Measurements from ENCODE around the gene SIN3B.

Gene SIN3B

GRCh38 chr19:16889883-16890460 lies 60.8 kb downstream of the SIN3B start:
- DNase-seq (ENCODE audit: low spot score): no peak

- DNase-seq (ENCODE audit: low spot score): no peak
Observed at GRCh38 chr19:16890461-16891184, 61.4 kb downstream of the SIN3B start.

GRCh38 chr19:16891696-16892382 lies 62.6 kb downstream of the SIN3B start:
- no peak for DNase-seq (ENCODE audit: low spot score)

DNA sequence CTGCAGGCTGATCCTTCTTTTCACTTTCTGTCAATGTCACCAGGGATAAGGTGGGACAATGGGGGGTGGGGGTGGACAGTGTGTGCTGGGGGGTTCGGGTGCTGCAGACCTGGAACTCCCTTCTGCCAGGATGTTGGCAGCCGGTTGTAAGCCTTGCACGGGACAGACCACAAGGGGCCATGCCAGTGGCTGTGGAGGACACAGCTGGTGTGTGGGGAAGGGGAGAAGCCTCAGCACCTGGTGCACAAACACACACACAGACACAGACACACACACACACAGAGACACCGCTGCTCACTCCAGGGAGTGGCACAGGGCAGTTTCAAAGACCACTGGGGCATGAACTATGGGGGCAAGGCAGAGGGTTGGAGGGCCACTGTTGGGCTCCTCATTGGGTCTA lies 63.2 kb downstream of the SIN3B start:
- DNase-seq (ENCODE audit: low spot score): no peak

DNA sequence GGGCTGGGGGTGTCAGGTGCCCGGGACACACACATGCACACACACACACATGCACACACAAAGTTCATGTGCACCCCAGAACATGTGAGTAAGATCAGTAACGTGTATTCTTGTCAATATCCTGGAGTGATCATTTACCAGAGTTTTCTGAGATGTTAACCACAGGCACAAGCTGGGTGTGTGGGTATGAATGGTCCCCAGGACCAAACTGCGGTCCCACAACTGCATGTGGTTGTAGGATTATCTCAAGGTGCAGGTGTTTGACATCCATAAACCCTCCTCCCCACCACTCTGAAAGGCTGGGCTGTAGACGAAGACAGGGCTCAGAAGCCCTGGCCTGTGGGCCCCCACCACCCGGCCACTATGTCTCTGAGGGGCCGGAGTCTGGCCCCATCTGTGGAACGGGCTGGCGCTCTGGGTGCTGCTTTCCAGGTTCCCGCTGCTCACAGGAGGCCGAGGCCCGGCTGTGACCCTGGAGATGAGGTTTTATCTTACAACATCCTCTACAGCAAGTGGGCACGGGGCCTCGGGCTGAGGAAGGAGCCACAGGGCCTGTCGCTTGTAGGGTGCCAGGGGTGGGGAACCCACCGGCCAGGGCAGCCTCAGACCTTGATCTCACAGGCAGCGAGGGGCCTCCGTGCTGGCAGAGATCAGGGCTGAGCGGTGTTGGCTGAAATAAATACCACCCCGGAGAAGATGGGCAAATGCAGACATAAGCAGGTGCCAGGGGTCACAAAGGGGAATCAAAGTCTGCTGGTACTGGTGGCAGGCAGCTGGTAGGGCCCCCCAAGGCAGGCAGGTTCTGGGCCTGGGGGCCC lies 63.9 kb downstream of the SIN3B start:
- peak; percentile 40 for DNase-seq (ENCODE audit: low spot score)

DNA sequence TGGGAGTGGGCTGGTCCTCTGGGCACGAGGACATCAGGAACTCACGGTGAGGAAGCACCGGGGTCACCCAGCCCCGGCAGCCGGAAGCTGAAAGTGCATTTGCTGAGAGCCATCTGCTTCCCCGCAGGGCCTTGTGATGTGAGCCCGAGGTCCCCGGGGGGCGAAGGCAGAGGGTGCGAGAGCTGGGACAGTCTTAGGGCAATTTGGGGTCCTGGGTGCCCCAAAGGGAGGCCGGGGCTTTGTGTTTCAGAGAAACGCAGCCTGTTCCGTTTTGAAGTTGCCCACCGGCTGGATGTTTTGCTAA lies 64.4 kb downstream of the SIN3B start:
- peak; percentile 81 for DNase-seq (ENCODE audit: low spot score)

DNA sequence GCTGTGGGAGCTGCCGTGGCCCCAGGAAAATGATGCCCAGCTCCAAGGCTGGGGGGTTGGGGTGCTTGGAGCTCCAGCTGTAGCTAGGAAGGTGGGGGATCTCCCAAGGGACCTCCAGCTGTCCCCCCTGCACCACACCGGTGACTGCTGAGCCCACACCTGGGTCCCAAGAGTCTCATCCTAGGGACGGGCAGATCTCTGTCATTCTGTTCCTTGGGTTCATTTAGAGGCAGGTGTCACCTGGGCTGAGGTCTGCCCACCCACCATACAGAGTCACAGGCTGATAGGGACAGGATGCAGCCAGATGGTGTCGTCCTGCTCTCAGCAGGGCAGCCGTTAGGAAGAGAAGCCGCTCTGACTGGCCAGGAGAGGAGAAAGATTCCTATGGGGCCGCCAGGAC lies 64.9 kb downstream of the SIN3B start:
- peak; percentile 73 for DNase-seq (ENCODE audit: low spot score)

- DNase-seq (ENCODE audit: low spot score): no peak
Observed at GRCh38 chr19:16895467-16896145, 66.4 kb downstream of the SIN3B start.

DNA sequence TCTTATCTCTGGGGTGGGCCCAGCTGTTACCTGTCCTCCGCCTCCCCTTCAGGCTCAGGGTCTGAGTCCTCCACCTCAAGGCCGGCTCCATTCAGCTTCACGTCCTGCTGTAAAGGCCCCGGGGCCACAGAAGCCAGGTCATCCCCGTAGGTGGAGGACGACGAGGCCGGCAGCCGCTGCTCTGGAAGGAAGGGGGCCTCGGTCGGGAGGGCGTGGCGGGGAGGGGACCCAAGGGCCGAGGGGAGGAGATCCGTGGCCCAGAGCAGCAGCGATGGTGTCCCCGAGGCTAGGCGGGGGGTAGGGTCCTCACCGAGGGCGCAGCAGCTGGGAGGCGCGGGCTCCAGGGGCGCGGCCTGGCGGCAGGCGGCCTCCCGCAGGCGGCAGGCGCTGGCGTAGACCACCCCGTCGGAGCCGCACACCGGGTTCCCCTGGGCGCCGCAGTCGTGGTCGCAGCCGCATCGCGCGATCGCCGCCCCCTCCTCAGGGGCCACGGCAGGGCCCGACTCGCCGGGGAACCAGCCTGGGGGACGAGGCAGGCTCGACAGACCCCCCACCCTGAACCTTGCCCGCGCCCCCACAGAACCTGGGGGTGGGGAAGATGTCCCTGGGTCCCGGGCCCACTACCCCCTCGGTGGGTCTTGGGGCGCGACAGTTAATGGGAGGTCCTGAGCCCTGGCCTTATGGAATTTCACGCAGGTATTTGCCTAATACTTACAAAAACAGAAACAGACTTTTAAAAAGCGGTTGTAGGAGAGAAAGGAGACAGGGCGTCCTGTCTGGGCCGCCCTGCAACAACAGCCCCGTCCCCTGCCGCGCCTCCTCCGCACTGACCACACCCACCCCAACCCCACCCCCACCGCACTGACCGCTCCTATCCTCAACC lies 67.2 kb downstream of the SIN3B start:
- DNase-seq (ENCODE audit: low spot score): no peak

- DNase-seq (ENCODE audit: low spot score): peak; percentile 85
Observed at GRCh38 chr19:16897029-16897855, 68.0 kb downstream of the SIN3B start.

GRCh38 chr19:16897856-16898161 lies 68.6 kb downstream of the SIN3B start:
- no peak for DNase-seq (ENCODE audit: low spot score)

- DNase-seq (ENCODE audit: low spot score): no peak
Observed at GRCh38 chr19:16898361-16899015, 69.3 kb downstream of the SIN3B start.

- DNase-seq (ENCODE audit: low spot score): peak; percentile 46
Observed at GRCh38 chr19:16899566-16900075, 70.4 kb downstream of the SIN3B start.

DNA sequence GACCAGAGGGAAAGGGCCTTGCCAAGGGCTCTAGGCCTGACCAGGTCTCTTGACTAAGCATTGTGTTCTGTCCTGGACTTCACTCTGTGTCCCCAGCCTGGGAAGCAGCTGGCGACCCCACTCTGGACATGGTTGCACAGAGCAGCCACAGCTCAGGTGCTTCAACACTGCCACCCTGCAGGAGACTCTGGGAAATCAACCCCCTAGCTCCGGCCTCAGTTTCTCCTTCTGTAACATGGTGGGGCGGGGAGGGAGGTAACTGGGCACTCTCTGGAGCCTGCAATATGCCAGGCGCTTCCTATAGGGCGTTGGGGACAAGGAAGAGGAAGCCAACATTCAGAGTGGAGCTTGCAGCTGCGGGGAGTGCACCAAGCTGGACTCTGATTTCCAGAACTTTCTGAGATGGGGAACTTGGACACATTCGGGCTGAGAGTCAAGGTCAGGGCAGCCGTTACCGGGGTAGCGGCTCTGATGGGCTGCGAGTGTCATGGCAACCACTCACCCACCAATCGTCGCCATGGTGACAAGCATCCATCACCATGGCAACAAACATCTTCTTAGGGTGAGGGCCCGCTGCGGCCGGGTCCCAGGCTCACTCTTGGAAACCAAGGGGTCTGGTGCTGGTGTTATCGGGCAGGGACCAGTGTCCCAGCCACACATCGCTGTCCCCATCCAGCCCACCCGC lies 72.4 kb downstream of the SIN3B start:
- peak; percentile 35 for DNase-seq (ENCODE audit: low spot score)

DNA sequence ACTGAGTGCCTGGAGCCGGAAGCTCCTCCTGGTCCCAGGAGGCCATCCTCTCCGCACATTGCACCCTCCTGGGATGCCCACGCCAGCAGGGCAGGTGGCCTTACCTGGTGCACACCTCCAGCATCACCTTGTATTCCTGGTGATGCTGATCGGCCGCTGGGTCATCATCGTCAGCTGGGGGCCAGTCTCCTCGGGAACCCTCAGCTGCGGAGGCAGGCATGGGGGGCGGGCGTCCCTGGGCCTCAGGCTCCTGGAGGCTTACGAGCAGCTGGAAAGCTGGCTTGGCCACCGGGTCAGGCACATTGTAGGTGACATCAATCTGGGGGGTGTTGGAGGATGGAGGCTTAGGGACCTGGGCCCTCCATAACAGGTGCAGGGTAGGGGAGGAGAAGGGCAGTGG lies 73.3 kb downstream of the SIN3B start:
- DNase-seq (ENCODE audit: low spot score): no peak

DNA sequence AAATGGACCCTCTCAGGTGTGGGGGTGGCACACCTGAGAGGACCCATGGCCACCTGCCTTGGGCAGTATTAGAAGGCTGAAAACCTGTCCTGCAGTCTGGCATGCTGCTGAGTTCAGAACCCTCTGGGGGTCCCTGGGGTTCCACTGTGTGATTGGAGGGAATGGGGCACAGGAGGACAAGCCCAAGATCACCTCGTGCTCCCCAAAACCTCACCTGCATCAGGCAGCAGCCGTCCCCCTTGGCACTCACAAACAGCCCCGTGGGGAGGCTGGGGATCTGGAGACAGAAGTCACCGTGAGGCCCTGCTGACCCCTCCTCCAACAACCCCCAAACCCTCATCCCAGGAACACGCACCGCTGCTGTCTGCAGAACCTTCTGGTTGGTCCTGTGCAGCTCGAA lies 74.1 kb downstream of the SIN3B start:
- no peak for DNase-seq (ENCODE audit: low spot score)

GRCh38 chr19:16904599-16904998 lies 75.4 kb downstream of the SIN3B start:
- DNase-seq (ENCODE audit: low spot score): no peak

GRCh38 chr19:16908759-16909158 lies 79.6 kb downstream of the SIN3B start:
- DNase-seq (ENCODE audit: low spot score): no peak

- DNase-seq (ENCODE audit: low spot score): no peak
Observed at GRCh38 chr19:16911046-16911445, 81.8 kb downstream of the SIN3B start.

Measured in NAMALWA (cell line).